GM20000 (cell line): Measurements from ENCODE around the gene SLAMF7.
"Not testable (repeated sequence)": the region's sequence is repeated elsewhere in the genome, so short reads cannot be mapped to it uniquely, and the experiment has no call there.

ENCODE experiments used
- DNase-seq: peaks from one replicate; pipeline ENCODE4 v3.0.0; 2012; ENCODE audit warnings: low spot score
- TF ChIP-seq, protein P1 (sequence below): IDR thresholded peaks from 2 replicates; pipeline ENCODE4 v1.5.1; 2012; ENCODE audit warnings: mild to moderate bottlenecking, control low read depth; ENCODE audit errors: extremely low read depth, missing control alignments

SLAMF7 gene

DNA sequence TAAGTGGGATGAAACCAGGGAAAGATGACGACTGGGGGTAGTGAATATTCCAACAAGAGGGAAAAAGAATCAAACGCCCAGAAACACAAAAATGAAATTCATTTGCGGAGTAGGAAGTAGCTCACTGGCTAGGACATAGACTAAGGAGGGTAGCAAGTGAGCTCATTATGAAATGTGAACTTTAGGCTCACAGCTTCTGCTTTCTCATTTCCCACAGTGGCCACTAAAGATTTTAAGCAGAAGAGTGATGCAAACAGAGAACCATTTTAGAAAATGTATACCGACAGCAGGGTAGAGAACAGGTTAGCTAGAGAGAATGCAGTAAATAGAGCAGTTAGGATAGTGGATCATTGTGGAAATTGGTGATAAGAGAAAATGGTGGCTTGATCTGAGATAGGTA is 30.9 kb upstream of the SLAMF7 start:
- DNase-seq = no peak
- TF ChIP-seq, protein P1, sequence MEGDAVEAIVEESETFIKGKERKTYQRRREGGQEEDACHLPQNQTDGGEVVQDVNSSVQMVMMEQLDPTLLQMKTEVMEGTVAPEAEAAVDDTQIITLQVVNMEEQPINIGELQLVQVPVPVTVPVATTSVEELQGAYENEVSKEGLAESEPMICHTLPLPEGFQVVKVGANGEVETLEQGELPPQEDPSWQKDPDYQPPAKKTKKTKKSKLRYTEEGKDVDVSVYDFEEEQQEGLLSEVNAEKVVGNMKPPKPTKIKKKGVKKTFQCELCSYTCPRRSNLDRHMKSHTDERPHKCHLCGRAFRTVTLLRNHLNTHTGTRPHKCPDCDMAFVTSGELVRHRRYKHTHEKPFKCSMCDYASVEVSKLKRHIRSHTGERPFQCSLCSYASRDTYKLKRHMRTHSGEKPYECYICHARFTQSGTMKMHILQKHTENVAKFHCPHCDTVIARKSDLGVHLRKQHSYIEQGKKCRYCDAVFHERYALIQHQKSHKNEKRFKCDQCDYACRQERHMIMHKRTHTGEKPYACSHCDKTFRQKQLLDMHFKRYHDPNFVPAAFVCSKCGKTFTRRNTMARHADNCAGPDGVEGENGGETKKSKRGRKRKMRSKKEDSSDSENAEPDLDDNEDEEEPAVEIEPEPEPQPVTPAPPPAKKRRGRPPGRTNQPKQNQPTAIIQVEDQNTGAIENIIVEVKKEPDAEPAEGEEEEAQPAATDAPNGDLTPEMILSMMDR = no peak

DNA sequence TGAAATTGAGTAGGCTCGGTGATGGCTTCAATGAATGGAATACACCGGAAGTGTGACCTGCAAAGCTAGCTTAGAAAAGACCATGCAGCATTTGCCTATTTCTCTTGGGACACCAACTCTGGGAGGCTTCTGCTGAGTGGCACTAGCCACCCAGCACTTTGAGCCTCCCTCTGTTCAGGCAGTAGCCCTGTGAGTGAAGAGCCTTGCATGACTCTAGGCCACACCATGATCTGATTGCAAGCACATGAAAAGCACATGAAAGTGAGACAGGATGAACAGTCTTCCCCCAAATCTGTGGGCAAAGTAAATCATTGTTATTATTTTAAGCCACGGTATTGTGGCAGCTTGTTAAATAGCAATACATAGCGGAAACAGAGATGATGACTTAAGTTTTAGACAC is 30.2 kb upstream of the SLAMF7 start:
- TF ChIP-seq, protein P1 = no peak
- DNase-seq = no peak

DNA sequence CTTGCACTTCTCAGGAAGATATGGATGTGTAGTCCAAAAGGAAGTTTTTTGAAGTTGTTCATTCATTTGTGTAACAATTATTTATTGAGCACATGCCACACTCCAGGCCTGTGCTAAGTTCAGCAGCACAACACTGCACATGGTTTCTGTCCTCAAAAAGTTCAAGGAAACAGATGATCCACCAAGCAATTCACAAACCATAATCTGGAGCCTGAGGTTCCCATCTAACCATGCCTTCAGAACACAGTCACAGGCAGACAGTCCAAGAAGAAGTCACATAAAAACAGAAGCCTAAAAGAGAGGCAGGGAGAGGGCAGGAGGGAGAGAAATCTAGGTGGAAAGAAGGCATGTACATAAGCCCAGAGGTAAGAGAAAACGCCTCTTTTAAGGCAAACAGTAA is 29.3 kb upstream of the SLAMF7 start:
- DNase-seq = no peak
- TF ChIP-seq, protein P1 = no peak

DNA sequence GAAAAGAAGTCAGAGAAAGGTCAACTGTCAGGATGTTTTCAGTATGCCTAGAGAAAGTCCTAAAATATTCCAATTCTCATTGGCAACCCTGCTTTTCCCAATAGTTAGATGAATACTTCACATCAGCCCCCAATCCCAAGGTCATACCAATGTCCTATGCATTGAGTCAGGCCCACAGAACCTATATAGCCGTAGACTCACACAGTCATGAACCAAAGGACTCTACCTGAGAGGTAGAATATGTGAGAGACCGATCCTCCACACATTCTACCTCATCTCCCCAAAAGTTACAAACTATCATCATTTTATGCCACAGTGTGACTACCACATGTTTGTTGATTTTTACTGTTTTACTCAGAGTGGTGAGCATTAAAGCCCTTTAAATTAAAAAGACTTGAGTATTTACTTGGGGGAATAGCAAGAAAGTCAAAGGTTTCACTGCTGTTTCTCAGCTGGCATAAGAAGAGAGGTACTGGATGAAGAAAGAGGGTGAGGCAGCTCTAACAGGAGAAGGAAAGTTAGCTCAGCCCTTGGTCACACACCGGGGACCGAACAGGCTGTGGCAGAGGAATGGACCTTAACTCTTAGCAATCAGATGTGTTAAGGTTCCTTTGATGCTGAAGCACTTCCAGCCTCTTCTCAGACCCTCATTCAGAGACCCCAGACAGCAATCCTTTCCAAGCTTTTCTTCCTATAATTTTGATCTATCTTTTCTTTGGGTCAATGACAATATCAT is 28.4 kb upstream of the SLAMF7 start:
- no peak for DNase-seq
- TF ChIP-seq, protein P1 = no peak

DNA sequence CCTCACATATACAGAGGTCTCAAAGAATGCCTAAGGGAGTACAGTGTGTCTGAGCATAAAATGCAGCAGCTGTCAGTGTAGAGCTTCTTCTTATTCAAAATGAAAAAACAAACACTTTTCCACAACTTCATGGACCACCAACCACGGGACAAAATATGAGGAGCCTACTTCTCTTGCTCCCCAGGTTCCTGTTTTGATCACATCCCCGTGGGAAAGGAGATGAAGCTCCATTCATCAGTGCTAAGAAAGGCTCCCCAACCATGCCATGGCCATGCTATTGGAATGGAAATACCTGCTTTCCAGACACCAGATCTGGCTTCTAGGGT is 27.8 kb upstream of the SLAMF7 start:
- TF ChIP-seq, protein P1 = no peak

DNA sequence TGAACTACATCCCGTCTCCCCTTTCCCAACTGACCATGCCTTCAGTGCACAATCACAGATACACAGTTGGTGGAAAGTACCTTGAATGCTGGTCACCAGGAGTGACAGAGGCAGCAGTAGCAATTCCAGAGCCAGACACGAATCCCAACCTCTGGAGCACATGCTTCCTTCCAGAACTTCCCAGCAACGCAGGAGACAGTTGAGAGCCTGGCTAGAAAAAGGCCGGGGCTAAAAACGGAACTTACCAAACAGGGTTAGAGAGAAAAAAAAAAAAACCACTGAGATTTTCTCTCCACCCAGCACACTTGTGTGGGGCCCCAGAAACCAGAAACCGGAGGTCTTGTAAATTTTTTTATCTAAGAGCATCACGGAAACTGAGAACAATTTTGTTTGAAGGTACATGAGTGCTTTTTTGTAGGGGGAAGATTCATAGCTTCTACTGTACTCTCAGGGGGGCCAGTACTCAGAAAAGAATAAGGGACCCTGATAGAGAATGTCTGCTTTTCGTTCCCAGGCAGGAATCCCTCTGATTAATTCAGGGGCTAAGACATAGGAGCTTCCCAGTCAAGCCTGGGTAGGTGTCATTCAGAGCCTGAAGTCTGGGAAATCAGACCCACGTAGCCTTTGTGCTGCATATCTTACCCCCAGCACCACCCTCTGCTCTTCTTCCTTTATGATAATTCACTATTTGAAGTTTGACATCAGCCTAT is 27.3 kb upstream of the SLAMF7 start, which contains the start of gene CD48:
Gene CD48 (minus strand): TSS at position 221 of the 710 bp plus-strand sequence. CDS start 59 bp downstream, at position 162.
- TF ChIP-seq, protein P1 = no peak
- peak; percentile 56 for DNase-seq

More for the DNA sequence above, 27.8 kb upstream of the SLAMF7 start:
- DNase-seq = no peak

DNA sequence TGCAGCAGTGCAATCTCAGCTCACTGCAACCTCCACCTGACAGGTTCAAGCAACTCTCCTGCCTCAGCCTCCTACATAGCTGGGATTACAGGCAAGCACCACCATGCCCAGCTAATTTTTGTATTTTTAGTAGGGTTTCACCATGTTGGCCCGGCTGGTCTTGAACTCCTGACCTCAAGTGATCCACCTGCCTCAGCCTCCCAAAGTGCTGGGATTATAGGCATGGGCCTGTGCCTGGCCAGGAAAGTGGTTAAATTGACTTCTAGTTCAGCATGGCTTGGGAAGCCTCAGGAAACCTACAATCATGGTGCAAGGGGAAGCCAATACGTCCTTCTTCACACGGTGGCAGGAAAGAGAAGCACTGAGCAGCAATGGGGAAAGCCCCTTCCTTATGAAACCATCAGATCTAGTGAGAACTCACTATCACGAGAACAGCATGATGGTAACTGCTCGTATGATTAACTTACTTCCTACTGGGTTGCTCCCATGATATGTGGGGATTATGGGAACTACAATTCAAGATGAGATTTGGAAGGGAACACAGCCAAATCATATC is 26.4 kb upstream of the SLAMF7 start:
- DNase-seq = not testable (repeated sequence)
